RWPE1 (cell line): ENCODE measurements around the gene SLC38A10.

ENCODE experiments used
- CTCF ChIA-PET: fragments of 350-600 bp; sonication (Branson Sonifier 250); formaldehyde crosslinking; extraction: SDS; loops from one replicate; lab custom pipeline; 2021; lab: Yijun Ruan, JAX
- POLR2A ChIA-PET: fragments of 400-600 bp; formaldehyde crosslinking; extraction: SDS; loops from one replicate; lab custom pipeline; 2020; ENCODE audit warnings: antibody characterized with exemption; ENCODE audit not compliant: low non-redundant PET; lab: Yijun Ruan, JAX
- DNase-seq: peaks from one replicate; pipeline ENCODE4 v3.0.0; 2012; ENCODE audit warnings: low spot score
- H3K27ac ChIP-seq: fragments of 450-650 bp; 2 replicates; pipeline ENCODE4 v1.5.1; 2017
- TF ChIP-seq, protein P1 (sequence below): fragments of 450-650 bp; conservative IDR thresholded peaks from 2 replicates; pipeline ENCODE4 v1.5.1; 2017; ENCODE audit warnings: low read depth, mild to moderate bottlenecking

The SLC38A10 gene

DNA sequence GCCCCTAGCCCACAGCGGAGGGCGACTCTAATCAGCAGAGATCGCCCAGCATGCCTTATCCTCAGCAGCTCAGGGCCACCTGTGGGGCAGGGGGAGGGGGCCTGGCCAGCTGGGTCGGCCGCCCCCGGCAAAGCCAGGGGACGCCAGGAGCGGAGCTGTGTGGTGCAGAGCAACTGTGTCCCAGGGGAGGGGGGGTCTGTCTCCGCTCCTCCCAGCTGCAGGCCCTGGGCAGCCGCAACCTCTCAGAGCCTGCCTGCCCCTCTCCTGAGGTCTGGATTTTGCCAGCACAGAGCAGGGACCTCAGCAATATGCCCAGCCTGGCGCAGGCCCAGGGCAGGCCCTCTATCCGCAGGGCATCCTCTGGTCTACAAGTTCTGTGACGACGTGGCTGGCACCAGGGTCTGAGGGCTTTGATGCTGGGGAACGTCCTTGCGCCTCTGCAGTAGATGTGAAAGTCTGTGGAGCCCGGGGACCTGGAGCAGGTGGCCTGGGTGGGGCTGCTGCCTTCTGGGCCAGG lies 36.5 kb upstream of the SLC38A10 start:
- ChIA-PET POLR2A (no interaction called here), CTCF (interaction anchor here (0.5 to 1.5 kb wide), 2 partner anchors 9 to 36 kb away, joined by 3 to 5 read pairs; partner anchors contain the start of gene SLC38A10)
- TF ChIP-seq, protein P1, sequence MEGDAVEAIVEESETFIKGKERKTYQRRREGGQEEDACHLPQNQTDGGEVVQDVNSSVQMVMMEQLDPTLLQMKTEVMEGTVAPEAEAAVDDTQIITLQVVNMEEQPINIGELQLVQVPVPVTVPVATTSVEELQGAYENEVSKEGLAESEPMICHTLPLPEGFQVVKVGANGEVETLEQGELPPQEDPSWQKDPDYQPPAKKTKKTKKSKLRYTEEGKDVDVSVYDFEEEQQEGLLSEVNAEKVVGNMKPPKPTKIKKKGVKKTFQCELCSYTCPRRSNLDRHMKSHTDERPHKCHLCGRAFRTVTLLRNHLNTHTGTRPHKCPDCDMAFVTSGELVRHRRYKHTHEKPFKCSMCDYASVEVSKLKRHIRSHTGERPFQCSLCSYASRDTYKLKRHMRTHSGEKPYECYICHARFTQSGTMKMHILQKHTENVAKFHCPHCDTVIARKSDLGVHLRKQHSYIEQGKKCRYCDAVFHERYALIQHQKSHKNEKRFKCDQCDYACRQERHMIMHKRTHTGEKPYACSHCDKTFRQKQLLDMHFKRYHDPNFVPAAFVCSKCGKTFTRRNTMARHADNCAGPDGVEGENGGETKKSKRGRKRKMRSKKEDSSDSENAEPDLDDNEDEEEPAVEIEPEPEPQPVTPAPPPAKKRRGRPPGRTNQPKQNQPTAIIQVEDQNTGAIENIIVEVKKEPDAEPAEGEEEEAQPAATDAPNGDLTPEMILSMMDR: no peak
- peak overlapping the region; percentile 99 for H3K27ac ChIP-seq
- no peak for DNase-seq

DNA sequence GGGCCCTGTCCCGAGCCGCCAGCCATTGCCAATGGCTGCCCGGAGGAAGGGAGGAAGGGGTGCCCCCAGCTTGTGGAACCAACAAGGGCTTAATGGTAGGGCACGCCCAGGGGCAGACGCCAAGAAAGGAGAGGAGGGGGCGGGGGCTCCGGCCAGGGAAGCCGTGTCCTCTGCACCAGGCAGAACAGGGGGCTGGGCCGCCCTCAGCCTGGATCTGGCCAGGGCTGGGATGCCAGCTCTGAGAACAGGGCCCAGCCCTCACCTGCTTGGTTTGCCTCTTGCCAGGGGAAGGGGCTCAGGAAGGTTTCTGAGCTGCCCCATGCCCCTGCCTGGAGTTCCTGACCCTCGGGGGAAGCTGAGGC lies 35.8 kb upstream of the SLC38A10 start:
- no peak for DNase-seq
- ChIA-PET POLR2A (no interaction called here), CTCF (interaction anchor here (0.6 to 1.5 kb wide), 3 partner anchors 10 to 154 kb away, joined by 3 to 6 read pairs (median 5); no protein-coding TSS in a partner anchor)
- peak overlapping the region; percentile 99 for H3K27ac ChIP-seq
- TF ChIP-seq, protein P1: no peak

DNA sequence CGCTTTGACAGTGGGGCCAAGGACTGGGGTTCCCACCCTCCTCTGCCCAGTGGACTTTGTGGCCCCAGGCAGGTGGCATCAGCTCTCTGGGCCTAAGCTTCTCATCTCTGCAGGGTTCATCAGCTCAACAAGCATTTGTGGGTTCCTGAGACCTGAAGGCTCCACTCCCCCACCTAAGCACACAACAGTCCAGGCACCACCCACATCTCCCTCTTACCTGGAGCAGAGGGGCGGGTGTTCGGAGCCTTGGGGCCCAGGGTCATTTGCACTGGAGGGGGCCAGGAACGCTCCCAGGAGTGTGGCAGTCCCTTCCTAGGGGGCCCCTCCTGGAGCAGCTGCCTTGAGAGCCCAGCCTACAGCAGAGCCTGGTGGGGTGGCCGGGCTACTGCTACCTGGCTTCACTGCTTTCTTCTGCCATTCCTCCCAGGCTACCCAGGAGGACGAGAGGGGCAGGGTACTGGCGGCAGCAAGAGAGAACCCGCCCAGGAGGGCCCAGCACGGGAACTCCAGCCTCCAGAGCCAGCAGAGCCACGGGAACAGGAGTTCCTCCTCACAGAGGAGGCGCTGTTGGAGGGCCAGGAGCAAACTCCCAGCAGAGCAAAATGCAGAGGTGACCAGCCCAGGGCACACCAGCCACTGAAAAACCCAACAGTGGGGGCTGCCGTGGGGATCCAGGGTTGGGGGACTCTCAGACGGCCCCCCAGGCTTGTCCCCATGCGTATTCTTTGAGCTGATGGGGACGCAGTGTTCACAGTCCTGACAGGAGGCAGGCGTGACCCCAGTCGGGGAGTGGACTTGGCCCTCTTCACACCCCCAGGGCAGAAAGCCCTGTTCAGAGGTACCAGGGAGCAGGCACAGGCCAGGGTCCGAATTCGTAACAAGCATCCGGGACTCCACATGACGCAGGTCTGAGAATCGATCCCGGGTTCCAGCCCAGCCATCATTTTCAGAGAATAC lies 35.1 kb upstream of the SLC38A10 start:
- POLR2A ChIA-PET: interaction anchor here (0.5 to 0.9 kb wide), 3 partner anchors 68 to 156 kb away, joined by 3 to 4 read pairs (median 3); no protein-coding TSS in a partner anchor
- peak; percentile 48 for DNase-seq
- TF ChIP-seq, protein P1: no peak; the same call in 1 of the 2 replicates

DNA sequence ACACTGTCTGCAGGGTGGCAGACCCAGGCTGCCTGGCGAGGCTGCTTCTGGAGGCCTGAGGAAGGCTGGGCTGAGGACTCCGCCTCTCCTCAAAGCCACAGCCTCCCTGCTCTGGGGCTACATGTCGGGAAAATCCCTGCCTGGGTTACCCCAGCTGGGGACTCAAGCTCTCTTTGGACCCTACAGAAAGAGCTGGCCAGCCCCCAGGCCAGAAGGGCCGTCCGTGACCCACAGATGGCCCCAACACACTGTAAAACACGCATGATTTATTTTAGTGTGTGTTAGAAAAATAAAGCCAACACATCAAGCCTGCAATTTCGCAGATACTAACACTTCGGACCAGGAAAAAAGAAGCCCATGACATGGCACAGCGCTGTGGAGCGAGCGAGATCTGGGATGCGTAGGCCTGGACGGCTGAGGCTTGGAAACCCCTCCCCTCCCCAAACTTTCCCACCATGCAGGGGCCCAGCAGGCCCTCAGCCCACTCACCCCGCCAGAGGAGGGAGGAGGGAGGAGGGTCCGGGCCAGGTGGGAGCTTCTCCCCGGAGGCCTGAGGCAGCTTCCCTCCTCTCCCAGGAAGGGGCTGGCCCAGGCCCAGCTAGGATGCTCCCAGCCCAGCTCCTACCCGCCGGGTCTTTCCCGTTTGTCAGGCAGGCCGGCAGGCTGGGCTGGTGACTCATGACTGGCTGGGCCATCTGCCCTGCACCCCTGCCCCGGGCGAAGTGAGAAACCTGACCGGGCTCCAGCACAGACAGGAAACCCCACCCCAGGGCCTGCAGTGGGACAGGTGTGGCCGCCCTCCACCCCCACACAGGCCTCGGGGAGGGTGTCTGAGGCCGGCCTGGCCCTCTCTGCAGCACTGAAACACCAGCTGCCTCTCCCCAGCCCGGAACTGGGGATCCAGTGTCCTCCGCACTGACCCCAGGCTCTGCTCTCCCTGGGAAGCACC lies 34.1 kb upstream of the SLC38A10 start:
- TF ChIP-seq, protein P1: no peak
- ChIA-PET POLR2A (interaction anchor here (0.5 to 0.9 kb wide), 3 partner anchors 69 to 157 kb away, joined by 3 to 4 read pairs (median 3); no protein-coding TSS in a partner anchor), CTCF (interaction anchor here (0.6 to 1.3 kb wide), 3 partner anchors 18 to 155 kb away, joined by 3 to 6 read pairs (median 4); no protein-coding TSS in a partner anchor)
- peak; percentile 98 for DNase-seq
- H3K27ac ChIP-seq: peak overlapping the region; percentile 99

More for the DNA sequence above, 35.1 kb upstream of the SLC38A10 start:
- H3K27ac ChIP-seq: peak overlapping the region; percentile 99
- CTCF ChIA-PET: interaction anchor here (0.6 to 1.5 kb wide), 4 partner anchors 11 to 154 kb away, joined by 3 to 6 read pairs (median 4); no protein-coding TSS in a partner anchor

DNA sequence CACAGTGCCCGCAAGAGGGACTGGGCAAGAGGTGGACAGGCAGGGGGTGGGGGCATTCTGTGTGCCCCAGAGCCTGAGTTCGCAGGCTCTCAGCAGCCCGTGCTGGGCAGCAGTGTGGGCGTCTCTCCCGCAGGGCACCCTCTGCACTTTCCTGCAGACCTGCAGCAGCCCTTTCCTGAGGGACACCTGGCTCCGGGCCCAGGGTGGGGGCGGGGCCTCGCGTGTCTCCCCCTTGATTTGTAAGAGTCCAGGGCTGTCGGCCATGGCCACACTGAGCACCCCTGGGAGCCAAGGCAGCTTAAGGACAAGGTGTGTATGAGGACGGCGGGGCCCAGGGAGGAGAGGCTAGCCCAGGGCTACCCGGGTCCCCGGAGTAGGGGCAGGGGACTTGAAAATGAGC lies 33.4 kb upstream of the SLC38A10 start:
- no peak for DNase-seq
- TF ChIP-seq, protein P1: no peak
- peak overlapping the region; percentile 99 for H3K27ac ChIP-seq
- POLR2A ChIA-PET: no interaction called here
- CTCF ChIA-PET: no interaction called here
